ENCODE measurements around the gene SNTA1.

The SNTA1 gene

GRCh38 chr20:33372993-33373441, 70.5 kb downstream of the SNTA1 start:
- DNase-seq (ENCODE audit: low read depth): no peak
- H3K4me3 ChIP-seq (ENCODE audit: low read depth, low read length): peak overlapping the region; percentile 2; the same call in 1 of the 2 replicates
- TF ChIP-seq CTCF (IDR thresholded peaks at IDR 0.05; ENCODE audit: control insufficient read depth, extremely low read depth, insufficient read depth): no peak

- no peak for TF ChIP-seq CTCF (IDR thresholded peaks at IDR 0.05; ENCODE audit: control insufficient read depth, extremely low read depth, insufficient read depth)
- DNase-seq (ENCODE audit: low read depth): no peak
- H3K4me3 ChIP-seq (ENCODE audit: low read depth, low read length): no peak overlapping the region
These were observed 73.3 kb downstream of the SNTA1 start for GRCh38 chr20:33370291-33370690.

- no peak for TF ChIP-seq CTCF (IDR thresholded peaks at IDR 0.05; ENCODE audit: control insufficient read depth, extremely low read depth, insufficient read depth)
- no peak overlapping the region for H3K4me3 ChIP-seq (ENCODE audit: low read depth, low read length)
These were observed 80.7 kb downstream of the SNTA1 start for GRCh38 chr20:33362898-33363297.

GRCh38 chr20:33359399-33360261, 83.9 kb downstream of the SNTA1 start:
- no peak overlapping the region for H3K4me3 ChIP-seq (ENCODE audit: low read depth, low read length)
- TF ChIP-seq CTCF (IDR thresholded peaks at IDR 0.05; ENCODE audit: control insufficient read depth, extremely low read depth, insufficient read depth): no peak
- DNase-seq (ENCODE audit: low read depth): peak; percentile 25

More at GRCh38 chr20:33362898-33363297, 80.7 kb downstream of the SNTA1 start:
- no peak for DNase-seq (ENCODE audit: low read depth)
